Right forelimb (tissue), 1 donor: Measurements from ENCODE around the gene CD9.
"Not testable (repeated sequence)": the region's sequence is repeated elsewhere in the genome, so short reads cannot be mapped to it uniquely, and the experiment has no call there.

Experiments
- DNase-seq: peaks from one replicate; pipeline ENCODE4 v3.0.0-alpha.2; 2018

Gene CD9

DNA sequence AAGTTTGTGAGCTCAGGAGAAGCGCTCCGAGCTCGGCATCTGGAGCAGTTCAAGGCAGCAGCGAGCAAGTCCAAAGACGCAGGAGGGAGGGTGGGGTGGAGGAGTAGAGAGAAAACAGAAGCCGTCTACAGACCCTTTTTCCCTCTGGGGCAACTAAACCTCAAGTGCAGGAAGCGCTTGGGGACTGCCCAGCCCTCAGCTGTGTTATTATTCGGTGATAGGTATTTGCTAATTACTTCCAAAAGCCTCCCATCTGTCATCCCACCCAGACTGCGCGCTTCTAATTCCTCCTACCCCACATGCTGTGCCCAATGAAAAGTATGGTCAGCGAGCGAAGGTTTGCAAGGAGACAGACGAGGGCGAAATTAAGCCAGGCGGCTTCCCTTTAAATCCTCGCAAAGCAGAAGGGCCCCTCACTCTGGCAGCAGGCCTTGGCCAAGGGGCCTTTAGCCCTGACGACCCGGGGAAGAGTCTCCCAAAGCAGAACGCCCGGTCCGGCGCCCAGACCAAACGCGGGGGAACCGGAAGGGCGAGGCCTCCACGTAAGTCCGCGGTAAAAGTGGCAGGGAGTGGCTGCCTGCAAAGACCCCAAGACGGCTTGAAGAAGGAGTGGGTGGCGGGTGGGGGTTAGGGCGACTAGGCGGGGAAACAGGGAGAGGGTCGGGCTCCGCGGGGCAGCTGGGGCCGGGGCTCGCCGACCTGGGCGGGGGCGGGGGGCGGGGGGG, 507 bp upstream of the CD9 start:
- peak; percentile 73 for DNase-seq

DNA sequence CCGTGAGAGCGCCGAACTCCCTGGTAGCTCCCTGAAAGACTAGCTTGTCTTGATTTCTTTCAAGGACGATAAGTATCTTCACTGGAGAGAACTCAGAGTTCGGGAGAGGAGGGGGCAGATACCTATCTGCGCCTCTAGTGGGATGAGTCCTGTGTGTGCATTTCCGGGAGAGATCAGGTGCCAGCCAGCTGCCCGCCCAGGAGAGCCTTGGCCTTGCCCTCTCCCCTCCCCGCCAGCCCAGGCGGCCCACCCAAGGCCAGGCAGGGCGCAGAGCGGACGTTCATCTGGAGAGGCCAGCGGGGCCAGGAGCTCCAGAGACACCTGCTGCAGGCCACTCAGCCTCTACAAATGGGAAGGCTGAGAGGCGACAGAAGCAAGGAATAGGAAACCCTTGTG, 1.0 kb downstream of the CD9 start:
- no peak for DNase-seq

DNA sequence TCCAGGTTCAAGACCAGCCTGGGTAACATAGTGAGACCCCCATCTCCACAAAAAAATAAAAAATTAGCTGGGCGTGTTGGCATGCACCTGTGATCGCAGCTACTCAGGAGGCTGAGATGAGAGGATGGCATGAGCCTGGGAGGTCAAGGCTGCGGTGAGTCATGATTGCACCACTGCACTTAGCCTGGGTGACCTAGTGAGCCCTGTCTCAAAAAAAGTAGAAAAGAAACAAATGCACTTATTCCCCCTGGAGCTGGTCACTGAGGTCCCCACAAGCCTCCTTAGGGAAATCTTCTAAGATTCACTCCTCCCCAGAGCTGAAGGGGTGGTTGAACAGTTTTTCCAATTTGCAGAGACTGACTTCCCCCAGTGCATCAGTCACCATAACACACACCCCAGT, 1.6 kb downstream of the CD9 start:
- DNase-seq, result no peak

DNA sequence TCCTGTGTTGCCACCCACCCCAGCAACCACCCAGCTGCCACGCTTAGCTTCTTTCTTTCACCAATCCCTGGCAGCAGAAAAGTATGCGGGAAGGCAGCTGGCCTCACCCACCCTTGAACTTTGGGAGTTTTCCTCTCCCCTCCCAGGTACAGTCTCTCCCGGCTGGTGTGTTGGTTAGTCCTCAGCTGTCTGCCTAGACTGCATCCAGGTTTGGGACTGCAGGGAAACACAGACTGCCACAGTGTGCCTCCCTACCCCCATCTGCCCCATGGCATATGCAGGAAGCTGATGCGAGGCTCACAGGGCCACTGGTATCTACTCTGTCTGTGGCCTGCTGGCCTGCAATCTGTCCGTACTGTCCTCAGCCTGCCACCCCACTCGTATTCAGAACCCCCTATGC, 2.1 kb downstream of the CD9 start:
- DNase-seq, result no peak

DNA sequence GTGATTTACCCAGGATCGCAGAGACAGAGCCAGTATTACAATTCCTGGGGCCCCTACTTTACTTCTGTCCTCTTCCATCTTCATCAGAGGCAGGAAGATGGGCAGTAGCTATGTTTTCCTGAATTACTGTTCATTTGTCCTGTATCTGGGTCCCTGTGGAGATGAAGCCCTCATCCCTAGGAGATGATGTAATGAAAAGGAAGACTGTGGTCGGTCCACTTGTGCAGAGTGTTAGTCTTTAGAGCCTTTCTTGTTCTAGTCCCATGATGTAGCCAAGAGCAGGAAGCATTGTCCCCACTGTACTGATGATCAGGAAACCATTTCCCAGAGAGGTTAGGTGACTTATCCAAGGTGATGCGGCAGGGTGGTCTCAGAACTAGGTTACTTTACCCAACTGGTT, 2.6 kb downstream of the CD9 start:
- DNase-seq, result no peak

DNA sequence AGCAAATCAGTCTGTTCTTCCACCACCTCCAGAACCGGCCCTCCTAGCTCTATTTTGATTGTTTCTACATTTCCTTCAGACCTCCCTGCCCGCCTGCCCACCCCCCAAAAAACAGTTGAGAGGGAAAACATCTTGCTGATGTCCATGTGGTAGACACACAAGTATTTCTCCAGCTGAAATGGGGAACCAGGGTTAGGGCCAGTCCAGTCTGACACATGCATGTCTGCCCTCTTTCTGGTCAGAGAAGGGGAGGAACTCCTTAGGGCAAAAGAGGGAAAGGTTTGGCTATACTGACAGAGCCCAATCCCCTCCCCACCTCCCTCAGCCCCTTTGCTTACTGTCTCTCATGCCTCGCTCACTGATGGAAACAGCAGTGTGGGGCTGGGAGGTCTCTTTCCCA, 3.4 kb downstream of the CD9 start:
- DNase-seq, result no peak

DNA sequence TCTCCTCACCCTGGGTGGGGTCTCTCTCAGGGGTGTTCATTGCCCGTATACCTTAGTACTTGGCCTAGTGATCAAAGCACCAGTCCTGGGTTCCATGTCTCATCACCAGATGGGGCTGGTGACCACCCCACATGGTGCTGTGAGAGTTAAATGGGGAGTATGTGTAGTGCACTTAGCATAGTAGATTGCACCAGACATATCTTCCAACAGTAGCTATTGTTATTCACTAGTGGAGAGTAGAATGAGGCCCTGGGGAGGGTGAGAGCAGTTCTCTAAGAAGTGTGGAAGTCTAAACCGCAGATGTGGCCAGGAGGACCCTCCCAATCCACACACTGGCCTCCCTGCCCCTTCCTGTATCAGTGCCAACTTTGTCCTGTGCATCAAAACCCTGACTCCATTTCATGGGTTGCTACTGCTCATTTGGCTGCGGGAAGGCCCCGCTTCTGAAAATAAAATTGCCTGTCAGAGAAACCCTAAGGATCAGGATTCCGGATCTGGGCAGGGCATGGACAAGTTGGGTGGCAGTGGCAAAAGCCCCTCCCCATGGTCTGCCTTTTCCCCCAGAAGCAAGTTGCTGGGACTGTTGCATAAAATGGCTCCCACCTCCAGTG, 4.4 kb downstream of the CD9 start:
- no peak for DNase-seq

DNA sequence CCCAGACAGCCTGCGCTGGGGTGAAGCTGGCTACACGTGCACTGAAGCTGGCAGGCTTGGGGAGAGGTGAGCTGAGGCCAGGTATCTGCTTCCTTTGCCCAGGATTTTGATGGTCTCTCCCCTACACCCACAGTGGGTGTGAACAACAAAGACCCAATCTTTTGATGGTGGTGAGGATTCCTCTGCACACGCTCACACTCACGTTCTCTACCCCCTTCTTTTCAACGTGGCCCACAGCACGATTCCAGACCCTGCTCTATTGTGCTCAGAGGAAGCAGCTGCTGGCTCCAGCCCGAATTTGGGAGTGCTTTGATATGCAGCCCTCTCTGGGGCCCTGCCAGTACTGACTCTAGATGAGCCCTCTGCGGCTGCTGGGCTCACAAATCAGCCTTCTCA, 4.9 kb downstream of the CD9 start:
- DNase-seq, result no peak

DNA sequence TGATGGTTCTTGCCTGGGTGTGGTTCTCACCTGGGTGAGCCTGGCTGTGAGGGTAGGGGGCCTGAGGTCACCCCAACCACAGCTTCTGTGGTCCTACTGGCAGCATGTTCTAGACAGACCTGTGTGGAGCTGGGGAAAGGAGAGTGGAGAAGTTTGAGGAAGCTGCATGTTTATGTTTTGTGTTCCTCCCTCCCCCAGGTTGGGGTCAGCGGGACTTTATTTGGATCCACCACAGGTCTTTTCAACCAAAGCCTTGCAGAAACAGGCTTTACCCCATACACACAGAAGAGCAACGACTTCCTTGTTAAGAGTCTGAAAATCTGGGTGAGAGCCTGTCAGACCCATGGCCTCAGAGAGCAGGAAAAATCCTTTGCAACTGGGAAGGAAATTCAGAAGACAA, 5.6 kb downstream of the CD9 start:
- no peak for DNase-seq

DNA sequence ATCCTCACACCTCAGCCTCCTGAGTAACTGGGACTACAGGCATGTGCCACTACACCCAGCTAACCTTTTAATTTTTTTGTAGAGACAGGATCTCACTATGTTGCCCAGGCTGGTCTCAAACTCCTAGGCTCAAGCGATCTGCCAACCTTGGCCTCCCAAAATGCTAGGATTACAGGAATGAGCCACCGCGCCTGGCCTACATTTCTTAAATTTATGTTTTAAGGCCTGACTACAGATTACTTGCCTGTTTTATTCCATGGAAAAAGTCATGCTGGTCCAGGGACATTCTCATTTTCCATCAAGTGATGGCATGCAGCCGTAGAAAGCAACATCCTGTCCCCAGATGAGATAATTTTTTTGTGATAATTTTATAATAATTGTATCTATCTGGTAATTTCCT, 6.1 kb downstream of the CD9 start:
- DNase-seq, result no peak

DNA sequence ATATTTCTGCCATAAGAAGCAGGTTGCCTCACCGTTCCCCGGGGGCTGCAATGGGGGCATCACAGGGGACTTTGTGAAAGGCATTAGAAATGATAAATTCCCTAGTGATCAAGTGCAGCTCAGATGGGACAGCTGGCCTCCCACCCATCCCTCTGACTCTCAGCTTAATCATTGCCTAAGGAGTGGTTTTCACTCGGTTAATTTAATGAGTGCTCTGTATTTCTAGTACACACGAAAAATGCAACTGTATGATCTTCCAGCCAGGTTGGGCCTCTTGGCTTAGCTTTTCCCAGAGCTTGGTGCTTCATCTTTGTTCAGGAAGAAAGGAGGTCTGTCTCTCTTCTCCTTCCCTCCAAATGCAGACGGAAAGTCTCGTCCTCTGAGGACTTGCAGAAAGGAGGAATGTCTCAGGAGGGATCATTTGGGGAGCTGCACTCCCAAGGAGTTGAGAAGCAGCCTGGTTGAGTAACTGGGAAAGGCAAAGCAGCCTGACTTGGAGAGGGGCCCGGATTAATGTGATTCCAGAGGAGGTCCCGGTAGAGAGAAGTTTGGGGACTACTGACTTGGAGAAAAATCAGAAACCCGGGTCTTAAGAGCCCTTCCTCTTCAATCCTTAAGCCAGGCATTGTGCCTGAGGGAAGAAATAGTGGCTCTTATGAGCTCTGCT, 7.2 kb downstream of the CD9 start:
- no peak for DNase-seq

DNA sequence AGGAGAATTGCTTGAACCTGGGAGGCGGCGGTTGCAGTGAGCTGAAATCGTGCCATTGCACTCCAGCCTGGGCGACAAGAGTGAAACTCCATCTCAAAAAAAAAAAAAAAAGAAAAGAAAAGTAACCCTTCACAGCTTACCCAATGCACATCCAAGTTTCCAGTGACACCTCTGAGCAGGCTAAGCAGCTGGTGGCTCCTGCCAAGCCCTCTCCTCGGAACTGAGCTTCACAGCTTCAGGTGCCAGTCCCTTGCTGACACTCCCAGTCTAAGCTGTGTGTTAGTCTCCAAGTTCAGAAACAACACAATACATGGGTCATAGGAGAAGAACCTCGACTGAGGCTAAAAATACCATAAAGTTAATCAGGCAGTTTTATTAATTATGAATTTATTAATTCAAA, 7.9 kb downstream of the CD9 start:
- no peak for DNase-seq

DNA sequence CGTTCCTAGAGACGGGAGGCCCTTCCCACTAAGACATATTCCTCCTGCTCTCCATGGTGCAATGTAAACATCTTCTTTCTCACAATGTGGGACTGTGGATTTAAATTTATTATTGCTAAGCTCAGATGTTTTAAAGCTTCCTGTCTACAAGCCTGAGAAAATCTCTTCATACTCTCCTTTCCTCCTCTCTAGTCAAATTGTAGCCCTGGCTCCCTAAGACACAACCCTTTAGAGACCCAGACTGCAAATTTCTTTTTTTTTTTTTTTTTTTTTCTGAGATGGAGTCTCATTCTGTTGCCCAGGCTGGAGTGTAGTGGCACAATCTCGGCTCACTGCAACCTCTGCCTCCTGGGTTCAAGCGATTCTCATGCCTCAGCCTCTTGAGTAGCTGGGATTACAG, 9.2 kb downstream of the CD9 start:
- DNase-seq, result not testable (repeated sequence)

DNA sequence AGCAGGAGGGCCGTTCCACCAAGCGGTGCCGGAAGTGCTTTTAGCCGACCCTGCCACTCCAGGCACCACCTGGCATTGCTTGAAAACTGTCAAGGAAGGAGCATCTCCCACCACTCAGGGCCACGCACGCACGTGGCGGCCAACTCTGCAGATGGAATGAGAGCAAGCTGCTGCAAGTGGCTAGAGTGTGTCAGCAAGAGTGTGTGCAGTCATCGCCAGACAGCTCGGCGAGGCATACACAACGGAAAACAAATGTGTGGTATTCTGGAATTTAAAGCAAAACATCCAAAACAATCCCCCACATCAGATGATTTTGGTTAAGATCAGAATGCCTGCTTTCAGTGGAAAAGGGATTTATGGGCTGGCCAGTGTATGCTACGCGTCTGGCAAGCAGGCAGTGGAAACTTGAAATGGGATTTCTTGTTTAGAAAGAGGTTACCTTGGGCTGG, 11.2 kb downstream of the CD9 start:
- peak; percentile 73 for DNase-seq

DNA sequence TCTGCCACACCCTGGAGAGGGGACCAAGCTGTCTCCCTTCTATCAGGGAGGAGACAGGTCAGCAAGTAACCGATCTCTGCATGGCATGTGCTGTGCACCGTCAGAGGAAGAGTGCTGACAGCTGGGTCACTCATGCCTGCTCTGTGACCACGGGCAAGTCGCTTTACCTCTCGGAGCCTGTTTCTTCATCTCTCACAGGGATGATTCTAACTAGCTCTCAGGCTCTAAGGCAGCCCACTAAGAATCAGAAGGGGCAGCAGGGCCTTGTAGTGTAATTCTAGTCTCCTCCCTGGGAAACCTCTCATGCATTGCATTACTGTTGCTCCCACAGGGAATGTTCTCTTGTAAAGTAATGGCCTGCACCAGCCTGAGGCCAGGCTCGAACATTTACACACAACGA, 11.9 kb downstream of the CD9 start:
- DNase-seq, result no peak

DNA sequence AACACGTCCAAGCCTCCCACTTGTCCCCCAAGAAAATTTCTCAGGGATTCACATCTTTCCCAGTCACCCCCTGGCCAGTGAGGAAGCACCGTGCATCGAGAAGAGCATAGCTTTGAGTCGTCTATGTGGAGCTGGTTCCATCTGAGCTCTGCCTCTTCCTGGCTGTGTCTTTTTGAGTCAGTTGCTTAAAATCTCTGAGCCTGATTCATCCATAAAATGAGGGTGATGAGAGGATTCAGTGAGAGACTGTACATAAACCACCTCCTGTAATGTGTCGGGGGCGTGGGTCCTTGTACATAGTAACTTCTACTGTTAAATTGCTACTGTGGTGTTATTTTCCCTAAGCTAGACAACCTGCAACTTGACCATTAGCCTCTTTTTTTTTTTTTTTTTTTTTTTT, 13.8 kb downstream of the CD9 start:
- no peak for DNase-seq

DNA sequence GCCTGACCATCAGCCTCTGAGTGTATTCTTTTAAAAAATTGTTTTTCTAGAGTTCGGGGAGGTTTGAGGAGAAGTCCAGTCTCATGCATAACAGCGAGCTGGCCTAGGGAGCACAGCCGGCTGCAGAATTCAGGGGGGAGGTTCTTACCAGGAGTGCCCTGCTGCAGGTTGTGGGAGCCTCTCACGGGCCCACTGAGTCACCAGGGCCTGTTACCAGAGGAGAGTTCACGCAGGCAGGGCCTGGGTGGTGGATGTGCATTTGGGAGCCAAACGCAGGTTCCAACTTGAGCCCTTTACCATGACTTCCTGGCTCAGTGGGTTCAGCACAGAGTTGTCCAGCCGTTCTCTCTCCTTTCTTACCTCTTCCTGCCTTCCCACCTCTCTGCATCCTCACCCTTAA, 14.4 kb downstream of the CD9 start:
- no peak for DNase-seq

DNA sequence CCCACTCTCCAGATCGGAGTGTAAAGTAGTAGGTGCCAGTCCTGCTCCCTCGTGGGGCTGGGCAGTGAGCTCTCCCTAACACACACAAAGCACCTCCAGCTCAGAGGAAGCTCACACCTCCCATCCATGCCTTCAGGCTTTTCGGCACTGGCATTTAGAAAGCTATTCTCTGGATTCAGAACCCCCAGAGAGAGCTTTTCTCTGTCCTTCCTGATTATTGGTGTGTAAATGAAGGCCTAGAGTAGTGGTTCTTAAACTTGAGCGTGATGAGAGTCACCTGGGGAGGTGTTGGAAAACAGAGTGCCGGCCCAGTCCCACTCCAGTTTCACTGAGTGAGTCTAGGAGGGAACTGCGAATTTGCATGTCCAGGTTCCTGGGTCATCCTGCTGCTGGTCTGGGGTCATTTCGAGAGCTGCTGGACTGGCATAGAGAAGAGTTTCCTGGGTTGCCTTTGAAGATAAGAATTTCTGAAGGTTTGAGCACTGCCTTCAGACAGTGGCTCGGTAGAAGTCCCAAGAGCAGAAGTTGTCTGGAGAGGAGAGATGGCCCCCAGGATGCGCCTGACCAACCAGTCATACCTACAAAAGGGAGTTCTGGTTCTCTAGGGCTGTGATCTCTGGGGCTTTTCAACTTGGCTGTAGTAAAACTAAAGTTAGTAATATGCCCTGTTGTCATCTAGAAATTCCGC, 15.1 kb downstream of the CD9 start:
- DNase-seq, result no peak

DNA sequence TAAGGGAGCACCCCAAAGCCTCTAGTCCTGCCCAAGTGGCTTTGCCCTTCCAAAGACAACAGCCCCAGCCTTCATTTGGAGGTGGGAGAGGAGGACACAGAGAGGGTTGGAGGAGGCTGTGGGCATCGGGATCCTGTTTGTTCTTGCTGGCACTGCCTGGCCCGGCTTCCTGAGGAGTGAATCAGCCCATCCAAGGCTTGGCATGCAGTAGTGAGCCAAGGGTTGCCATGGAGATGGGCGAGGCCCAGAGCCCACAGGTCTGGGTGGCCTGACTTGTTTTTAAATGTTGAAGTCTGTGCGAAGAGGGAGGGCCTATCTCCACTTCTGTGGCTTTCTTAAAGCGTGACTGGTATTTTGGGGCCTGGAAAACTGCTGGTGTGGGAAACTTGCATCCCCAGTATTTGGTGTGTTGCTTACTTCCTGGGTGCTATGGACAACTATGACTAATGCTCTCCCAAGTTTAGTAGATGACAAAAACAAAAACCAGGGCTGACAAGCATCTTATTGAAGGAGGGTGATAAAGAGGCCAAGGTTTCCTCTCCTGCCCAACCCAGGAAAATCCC, 15.8 kb downstream of the CD9 start:
- peak; percentile 76 for DNase-seq

DNA sequence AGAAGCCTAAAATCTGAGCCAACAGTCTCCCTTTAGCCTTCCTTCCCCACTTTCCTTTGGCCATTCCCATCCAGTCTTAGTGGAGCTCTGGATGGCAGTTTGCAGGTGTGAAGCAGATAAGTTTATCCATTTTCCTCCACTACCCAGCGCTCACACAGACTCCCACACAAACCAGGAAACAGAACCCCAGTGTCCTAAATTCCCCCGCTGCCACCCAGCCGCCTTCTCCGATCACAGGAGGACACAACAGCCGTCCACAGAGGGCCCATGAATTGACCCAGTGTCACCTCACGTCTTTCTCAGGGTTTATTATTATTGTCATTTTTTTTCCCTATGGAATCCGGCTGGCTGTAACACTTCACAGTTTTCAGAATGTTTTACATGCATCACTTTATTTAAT, 16.4 kb downstream of the CD9 start:
- no peak for DNase-seq

DNA sequence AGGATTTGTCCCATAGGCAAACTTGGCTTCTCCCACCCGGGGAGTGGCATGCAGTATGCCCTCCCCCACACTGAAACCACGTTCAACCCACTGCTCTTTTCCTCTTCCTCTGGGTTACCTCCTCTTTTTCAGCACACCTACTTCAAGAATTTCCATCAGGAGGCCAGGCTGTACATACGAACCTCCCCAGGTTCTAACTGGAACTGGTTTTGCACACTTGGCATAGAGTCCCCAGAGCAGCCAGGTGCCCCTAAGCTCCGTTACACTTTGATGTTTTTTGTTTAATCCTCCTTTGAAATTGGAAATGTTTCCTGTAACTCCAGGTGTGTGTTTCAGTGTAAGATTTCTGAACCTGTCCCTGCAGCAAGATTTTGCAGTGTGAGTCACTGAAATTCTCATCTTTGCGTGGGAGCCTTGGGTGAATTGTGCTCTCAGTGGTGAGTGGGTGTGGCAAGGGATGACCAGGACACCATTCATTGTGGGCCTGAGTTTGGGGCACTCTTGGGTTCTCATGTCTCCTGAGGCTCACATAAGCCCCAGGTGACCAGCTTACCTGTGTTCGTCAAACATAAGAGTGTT, 18.2 kb downstream of the CD9 start:
- DNase-seq, result no peak

DNA sequence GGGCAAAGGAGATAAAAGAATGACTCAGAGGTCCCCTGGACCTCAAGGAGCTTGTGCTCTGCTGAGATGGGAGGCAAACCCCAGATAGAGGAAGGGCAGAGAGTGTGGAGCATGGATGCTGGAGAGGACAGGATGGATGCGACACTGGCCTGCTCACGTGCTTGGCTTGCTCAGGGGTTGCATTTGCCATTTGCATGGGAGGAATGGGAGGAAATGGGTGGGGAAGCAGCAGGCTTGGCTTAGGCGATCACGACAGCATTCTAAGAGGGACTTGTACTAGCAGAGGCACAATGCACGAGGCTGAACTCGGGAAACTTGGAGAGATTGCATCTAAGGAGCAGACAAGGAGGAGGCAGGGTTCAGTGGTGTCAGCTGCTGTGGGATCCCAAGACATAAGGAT, 19.8 kb downstream of the CD9 start:
- no peak for DNase-seq

DNA sequence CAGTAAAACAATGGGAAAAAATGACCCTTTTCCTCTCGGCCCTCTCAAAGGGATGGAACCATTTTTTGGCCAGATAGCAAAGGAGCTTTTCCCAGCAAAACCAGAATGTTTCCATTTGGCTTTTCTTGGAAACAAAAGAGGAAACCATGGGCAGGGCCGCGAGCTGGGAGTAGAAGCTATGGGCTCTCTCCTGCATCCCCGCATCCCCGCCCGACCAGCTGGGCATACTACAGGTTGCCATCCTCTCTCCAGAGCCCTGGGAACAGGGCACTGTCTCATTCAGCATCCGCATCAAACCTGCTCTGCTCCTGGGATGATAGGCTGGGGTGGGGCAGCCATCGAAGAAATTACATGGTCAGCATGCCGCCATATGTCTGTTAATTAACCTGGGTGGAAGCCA, 20.9 kb downstream of the CD9 start:
- DNase-seq, result no peak
